HCT116 (cell line): Measurements from ENCODE around the gene PISD. TPM values are rescaled to one million over a fixed set of nuclear protein-coding genes. Genes with fewer than 3 reads are reported as not detected.

ENCODE experiments used
- ATAC-seq: fragments of 200-7000 bp; cut with Tn5 transposase; 2 replicates; pipeline ENCODE4 v1.9.1; 2020; ENCODE audit warnings: mild to moderate bottlenecking, moderate library complexity
- BruUV-seq: library from RNA; stranded (reverse); fragments of 400-500 nt; replicated peaks from 2 replicates; lab custom pipeline; 2021; lab: Mats Ljungman, UMichigan
- CTCF ChIA-PET: fragments of 300-600 bp; sonication (Branson Sonifier 250); formaldehyde crosslinking; loops from one replicate; lab custom pipeline; 2021; ENCODE audit warnings: antibody characterized with exemption; lab: Charles Lee
- POLR2A ChIA-PET: fragments of 300-600, 350-600 bp; sonication (Branson Sonifier 250); formaldehyde crosslinking; loops from one replicate; lab custom pipeline; 2021; ENCODE audit warnings: antibody characterized with exemption; lab: Charles Lee
- RAD21 ChIA-PET, 2 experiments: fragments of 300-600 bp; sonication (Branson Sonifier 250); formaldehyde crosslinking; loops; one replicate each; lab custom pipeline; 2023; ENCODE audit warnings: low total read pairs in 2 of 2; ENCODE audit not compliant: uncharacterized antibody in 2 of 2, unreplicated experiment in 2 of 2, low non-redundant PET in 1 of 2; lab: Charles Lee
- DNase-seq: peaks from one replicate; pipeline ENCODE4 v3.0.0-alpha.2; 2010; ENCODE audit warnings: low read depth, low spot score
- H2AFZ ChIP-seq: fragments of 200-600 bp; shearing (Covaris generic), sonication (generic); 2 replicates; pipeline ENCODE4 v1.6.1; 2017; ENCODE audit warnings: low read depth, mixed run types, mixed read lengths, antibody characterized with exemption, low read length; ENCODE audit not compliant: poor library complexity, severe bottlenecking
- H3K27ac ChIP-seq: 2 replicates; pipeline ENCODE4 v1.5.1; 2012; ENCODE audit warnings: low read depth, low read length
- H3K27me3 ChIP-seq: fragments of 200-600 bp; sonication (generic); 2 replicates; pipeline ENCODE4 v1.6.1; 2016; ENCODE audit warnings: mixed run types, low read length, mixed read lengths; ENCODE audit not compliant: insufficient read depth
- H3K36me3 ChIP-seq, 2 experiments: fragments of 200-500 bp in 1 of 2; fragments of 200-600 bp in 1 of 2; sonication (Bioruptor generic) in 1 of 2; sonication (generic) in 1 of 2; 2 replicates each; pipeline versions ENCODE4 v1.5.1 to v1.6.1; 2014 to 2016; ENCODE audit warnings: low read length in 2 of 2, inconsistent platforms in 1 of 2, mixed read lengths in 1 of 2, mixed run types in 1 of 2; ENCODE audit not compliant: insufficient read depth in 2 of 2, control insufficient read depth in 1 of 2
- H3K4me1 ChIP-seq, 2 experiments: fragments of 200-600 bp in 1 of 2; sonication (generic) in 1 of 2; 2 replicates each; pipeline versions ENCODE4 v1.5.1 to v1.6.1; 2012 to 2017; ENCODE audit warnings: low read length in 2 of 2, inconsistent platforms in 1 of 2, mild to moderate bottlenecking in 1 of 2, mixed read lengths in 1 of 2, mixed run types in 1 of 2, moderate library complexity in 1 of 2; ENCODE audit not compliant: insufficient read depth in 2 of 2, control insufficient read depth in 1 of 2
- H3K4me2 ChIP-seq: fragments of 200-600 bp; sonication (generic); 2 replicates; pipeline ENCODE4 v1.6.1; 2017; ENCODE audit warnings: mixed run types, low read length, mixed read lengths
- H3K4me3 ChIP-seq, 2 experiments: fragments of 200-600 bp in 1 of 2; sonication (generic) in 1 of 2; replicated peaks in 1 of 2; 2 replicates each; pipeline ENCODE4 v1.5.1; 2011 to 2016; ENCODE audit warnings: low read length in 2 of 2, control low read depth in 1 of 2, low read depth in 1 of 2, mild to moderate bottlenecking in 1 of 2, mixed read lengths in 1 of 2, mixed run types in 1 of 2
- H3K79me2 ChIP-seq: fragments of 200-600 bp; sonication (generic); 2 replicates; pipeline ENCODE4 v1.6.1; 2017; ENCODE audit warnings: mild to moderate bottlenecking, mixed run types, low read length, moderate library complexity, mixed read lengths; ENCODE audit not compliant: insufficient read depth
- H3K9ac ChIP-seq: fragments of 200-600 bp; sonication (generic); 2 replicates; pipeline ENCODE4 v1.6.1; 2016; ENCODE audit warnings: low read length, mixed read lengths
- H3K9me2 ChIP-seq: fragments of 200-600 bp; sonication (generic), shearing (Covaris generic); 2 replicates; pipeline ENCODE4 v1.6.1; 2017; ENCODE audit warnings: mixed run types, mild to moderate bottlenecking, moderate library complexity; ENCODE audit not compliant: insufficient read depth
- H3K9me3 ChIP-seq, 2 experiments: fragments of 200-500 bp in 1 of 2; fragments of 200-600 bp in 1 of 2; sonication (Bioruptor generic) in 1 of 2; sonication (generic) in 1 of 2; 2 replicates each; pipeline ENCODE4 v1.6.1; 2014 to 2017; ENCODE audit warnings: low read length in 2 of 2, mixed read lengths in 2 of 2, inconsistent platforms in 1 of 2, low read depth in 1 of 2, mild to moderate bottlenecking in 1 of 2, mixed run types in 1 of 2, moderate library complexity in 1 of 2; ENCODE audit not compliant: control insufficient read depth in 1 of 2, insufficient read depth in 1 of 2
- H4K20me1 ChIP-seq: fragments of 200-600 bp; sonication (generic), shearing (Covaris generic); 2 replicates; pipeline ENCODE4 v1.6.1; 2017; ENCODE audit warnings: mixed run types, mild to moderate bottlenecking, moderate library complexity; ENCODE audit not compliant: insufficient read depth
- CBX3 ChIP-seq: IDR thresholded peaks from 2 replicates; pipeline ENCODE4 v1.6.1; 2012; ENCODE audit warnings: low read depth
- EZH2 ChIP-seq: fragments of 200-600 bp; sonication (generic); IDR thresholded peaks from 2 replicates; pipeline ENCODE4 v1.6.1; 2017; ENCODE audit warnings: antibody characterized with exemption, mixed run types
- EZH2phosphoT487 ChIP-seq: fragments of 200-600 bp; IDR thresholded peaks from 2 replicates; pipeline ENCODE4 v1.6.1; 2018; ENCODE audit warnings: antibody characterized with exemption, borderline replicate concordance
- JUND ChIP-seq: IDR thresholded peaks from 2 replicates; pipeline ENCODE4 v1.6.1; 2012
- POLR2AphosphoS5 ChIP-seq: IDR thresholded peaks from 2 replicates; pipeline ENCODE4 v1.6.1; 2011; ENCODE audit warnings: mild to moderate bottlenecking, low read depth, low read length, moderate library complexity
- TCF7L2 ChIP-seq: IDR thresholded peaks from 2 replicates; pipeline ENCODE4 v1.7.0; 2011; ENCODE audit warnings: borderline replicate concordance, inconsistent platforms; ENCODE audit not compliant: insufficient read depth, insufficient read length; ENCODE audit errors: extremely low read depth
- YY1 ChIP-seq: IDR thresholded peaks from 2 replicates; pipeline ENCODE4 v1.6.1; 2011; ENCODE audit warnings: low read length, low read depth, moderate library complexity, mild to moderate bottlenecking; ENCODE audit not compliant: insufficient replicate concordance; ENCODE audit errors: extremely low read depth
- ZBTB33 ChIP-seq: IDR thresholded peaks from 2 replicates; pipeline ENCODE4 v1.6.1; 2011; ENCODE audit warnings: mild to moderate bottlenecking, low read length, moderate library complexity; ENCODE audit not compliant: insufficient replicate concordance; ENCODE audit errors: extremely low read depth
- ZFX ChIP-seq: fragments of 450-650 bp; IDR thresholded peaks from 2 replicates; pipeline ENCODE4 v1.6.1; 2017
- ZNF274 ChIP-seq: fragments of 200-500 bp; sonication (Bioruptor generic); IDR thresholded peaks from 2 replicates; pipeline ENCODE4 v1.6.1; 2014; ENCODE audit warnings: mild to moderate bottlenecking, low read depth, low read length, inconsistent platforms
- intact Hi-C: fragments of 100-400 bp; cut with micrococcal nuclease; formaldehyde crosslinking; loops from 2 replicates; pipeline ENCODE4 v1.10.0; 2022
- total RNA-seq: library from RNA; stranded (reverse); gene quantifications from one replicate; pipeline ENCODE4 v1.2.1, GENCODE V29; 2021; ENCODE audit not compliant: unreplicated experiment
- TF ChIP-seq, protein P1 (sequence below): IDR thresholded peaks from 2 replicates; pipeline ENCODE4 v1.6.1; 2012

Gene PISD
- total RNA-seq, 1 experiment from 2014 or later: 47.1 TPM

DNA sequence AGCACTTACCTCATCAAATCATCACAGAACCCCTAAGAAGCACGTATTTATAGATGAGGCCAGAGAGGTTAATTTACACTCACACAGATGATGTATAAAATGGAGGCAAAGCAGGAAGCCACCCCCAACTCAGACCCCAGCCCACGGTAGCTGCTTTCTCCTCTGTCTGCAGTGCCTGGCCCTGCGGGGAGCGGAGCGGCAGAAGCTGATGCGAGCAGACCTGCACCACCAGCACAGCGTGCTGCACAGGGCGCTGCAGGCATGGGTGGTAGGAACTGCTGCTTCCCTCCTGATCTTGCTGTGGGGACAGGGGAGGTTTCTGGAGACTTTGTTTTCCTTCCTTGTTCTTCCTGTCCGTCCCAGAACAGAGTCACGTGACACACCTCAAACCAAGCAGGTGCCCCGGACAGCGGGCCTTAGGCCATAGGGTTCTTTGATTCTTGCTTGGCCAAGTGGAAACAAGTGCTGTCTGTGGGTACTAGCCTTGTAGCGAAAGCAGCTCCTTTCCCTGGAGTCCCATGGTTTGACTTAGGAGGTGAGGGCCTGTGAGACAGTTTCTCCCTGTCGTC is 57.8 kb downstream of the PISD start:
- H3K79me2 ChIP-seq: no peaks in the 10 kb centered on the region
- H3K36me3 ChIP-seq: 0 out of 4 replicates have a peak, but pooled peaks cover 0 to 3% of the 10 kb centered on the region in 2 experiments
- POLR2A ChIA-PET: no interaction called here
- H3K27me3 ChIP-seq: no peaks in the 10 kb centered on the region
- intact Hi-C loops: no loop called here
- BruUV-seq: no TSS peak
- DNase-seq: no peak
- ATAC-seq: no peak
- no peaks in the 10 kb centered on the region for H4K20me1 ChIP-seq
- RAD21 ChIA-PET: no interaction called here
- no peak overlapping the region for H3K27ac ChIP-seq
- H3K4me3 ChIP-seq: no peak overlapping the region
- no peak overlapping the region for H2AFZ ChIP-seq
- TF ChIP-seq TCF7L2 (no peak), ZBTB33 (no peak), EZH2 (no peak), EZH2phosphoT487 (no peak), POLR2AphosphoS5 (no peak), CBX3 (no peak), ZNF274 (no peak), ZFX (no peak), JUND (no peak), YY1 (no peak)
- TF ChIP-seq, protein P1, sequence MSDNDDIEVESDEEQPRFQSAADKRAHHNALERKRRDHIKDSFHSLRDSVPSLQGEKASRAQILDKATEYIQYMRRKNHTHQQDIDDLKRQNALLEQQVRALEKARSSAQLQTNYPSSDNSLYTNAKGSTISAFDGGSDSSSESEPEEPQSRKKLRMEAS: no peak
- TF ChIP-seq, all 23 proteins: peak for 0
- Histone ChIP-seq H3K9ac (no peak overlapping the region), H3K4me2 (no peak overlapping the region), H3K9me2 (no peaks in the 10 kb centered on the region), H3K9me3 (no peaks in the 10 kb centered on the region), H3K4me1 (no peaks in the 10 kb centered on the region)
- CTCF ChIA-PET: no interaction called here
